ENCODE measurements around the gene FAM13C.

GRCh38 chr10:59319854-59320253, 42.5 kb downstream of the FAM13C start:
- TF ChIP-seq, protein P1, sequence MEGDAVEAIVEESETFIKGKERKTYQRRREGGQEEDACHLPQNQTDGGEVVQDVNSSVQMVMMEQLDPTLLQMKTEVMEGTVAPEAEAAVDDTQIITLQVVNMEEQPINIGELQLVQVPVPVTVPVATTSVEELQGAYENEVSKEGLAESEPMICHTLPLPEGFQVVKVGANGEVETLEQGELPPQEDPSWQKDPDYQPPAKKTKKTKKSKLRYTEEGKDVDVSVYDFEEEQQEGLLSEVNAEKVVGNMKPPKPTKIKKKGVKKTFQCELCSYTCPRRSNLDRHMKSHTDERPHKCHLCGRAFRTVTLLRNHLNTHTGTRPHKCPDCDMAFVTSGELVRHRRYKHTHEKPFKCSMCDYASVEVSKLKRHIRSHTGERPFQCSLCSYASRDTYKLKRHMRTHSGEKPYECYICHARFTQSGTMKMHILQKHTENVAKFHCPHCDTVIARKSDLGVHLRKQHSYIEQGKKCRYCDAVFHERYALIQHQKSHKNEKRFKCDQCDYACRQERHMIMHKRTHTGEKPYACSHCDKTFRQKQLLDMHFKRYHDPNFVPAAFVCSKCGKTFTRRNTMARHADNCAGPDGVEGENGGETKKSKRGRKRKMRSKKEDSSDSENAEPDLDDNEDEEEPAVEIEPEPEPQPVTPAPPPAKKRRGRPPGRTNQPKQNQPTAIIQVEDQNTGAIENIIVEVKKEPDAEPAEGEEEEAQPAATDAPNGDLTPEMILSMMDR (IDR thresholded peaks at IDR 0.05), result no peak
- TF ChIP-seq POLR2A (IDR thresholded peaks at IDR 0.05), result no peak
- TF ChIP-seq POLR2AphosphoS5 (IDR thresholded peaks at IDR 0.05), result no peak
